UCSD-AML1 (cell line): ENCODE results near the gene RAPGEF4.

Experiments
- DNase-seq: peaks from one replicate; lab custom pipeline; 2025; ENCODE audit not compliant: unreplicated experiment; lab: John Stamatoyannopoulos, UW

RAPGEF4 gene

DNA sequence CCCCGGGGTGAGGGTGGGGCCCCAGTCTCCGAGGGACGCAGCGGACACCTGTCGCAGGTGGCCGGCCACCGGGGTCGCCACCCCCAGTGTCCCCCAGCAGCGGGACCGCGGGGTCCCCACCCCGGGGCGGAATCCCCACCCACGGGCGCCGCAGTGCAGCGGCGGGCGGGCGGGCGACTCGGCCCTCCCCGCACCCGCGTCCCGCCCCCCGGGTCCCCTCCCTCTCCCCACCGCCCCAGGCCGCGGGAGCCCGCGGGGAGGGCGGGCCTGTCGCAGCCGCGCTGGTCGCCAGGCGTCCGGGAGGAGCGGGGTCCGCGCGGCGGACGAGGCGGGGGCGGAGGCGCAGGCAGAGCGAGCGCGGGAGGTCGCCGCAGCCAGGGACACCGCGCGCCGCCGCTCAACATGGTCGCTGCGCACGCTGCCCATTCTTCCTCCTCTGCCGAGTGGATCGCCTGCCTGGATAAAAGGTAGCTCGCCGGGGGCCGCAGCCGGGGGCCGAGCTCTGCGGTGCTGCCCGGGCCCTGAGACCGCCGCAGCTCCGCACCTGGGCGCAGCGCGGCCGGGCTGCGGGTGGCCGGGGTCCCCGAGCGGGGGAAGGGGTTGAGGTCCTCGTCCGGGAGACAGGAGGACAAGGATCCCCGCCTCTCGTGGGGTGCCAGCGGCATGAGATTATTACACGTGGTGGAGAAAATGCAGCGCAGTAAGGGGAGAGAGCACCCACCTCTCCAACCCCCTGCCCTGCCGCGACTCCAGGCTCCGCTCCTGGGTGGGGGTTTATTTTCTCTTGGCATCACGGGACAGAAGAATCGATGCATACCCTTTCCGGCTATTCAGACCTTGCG is at the start of gene RAPGEF4:
Gene RAPGEF4, plus strand, starts transcription at position 264 of the 842 bp plus-strand sequence. Its CDS starts 139 bp downstream, at position 403.
- no peak for DNase-seq

DNA sequence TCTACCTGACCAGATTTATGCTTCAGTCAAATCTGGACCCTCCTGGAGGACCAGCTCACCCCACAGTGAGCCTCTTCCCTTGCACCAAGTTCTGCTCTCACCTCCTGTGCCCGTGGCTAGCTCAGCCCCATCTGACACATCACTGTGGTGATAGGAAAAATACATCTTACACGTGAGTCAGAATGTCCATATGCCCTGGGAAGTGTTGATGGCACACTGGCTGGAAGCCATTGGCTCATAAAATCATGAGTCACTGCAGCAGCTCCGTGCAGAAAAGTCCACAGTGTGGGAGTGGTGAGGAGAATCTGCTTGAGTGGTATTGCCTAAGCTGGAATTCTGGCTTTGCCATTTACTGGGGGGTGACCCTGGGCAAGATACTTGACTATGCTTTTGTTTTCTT is 42.6 kb upstream of the RAPGEF4 start:
- DNase-seq, result peak; percentile 19

DNA sequence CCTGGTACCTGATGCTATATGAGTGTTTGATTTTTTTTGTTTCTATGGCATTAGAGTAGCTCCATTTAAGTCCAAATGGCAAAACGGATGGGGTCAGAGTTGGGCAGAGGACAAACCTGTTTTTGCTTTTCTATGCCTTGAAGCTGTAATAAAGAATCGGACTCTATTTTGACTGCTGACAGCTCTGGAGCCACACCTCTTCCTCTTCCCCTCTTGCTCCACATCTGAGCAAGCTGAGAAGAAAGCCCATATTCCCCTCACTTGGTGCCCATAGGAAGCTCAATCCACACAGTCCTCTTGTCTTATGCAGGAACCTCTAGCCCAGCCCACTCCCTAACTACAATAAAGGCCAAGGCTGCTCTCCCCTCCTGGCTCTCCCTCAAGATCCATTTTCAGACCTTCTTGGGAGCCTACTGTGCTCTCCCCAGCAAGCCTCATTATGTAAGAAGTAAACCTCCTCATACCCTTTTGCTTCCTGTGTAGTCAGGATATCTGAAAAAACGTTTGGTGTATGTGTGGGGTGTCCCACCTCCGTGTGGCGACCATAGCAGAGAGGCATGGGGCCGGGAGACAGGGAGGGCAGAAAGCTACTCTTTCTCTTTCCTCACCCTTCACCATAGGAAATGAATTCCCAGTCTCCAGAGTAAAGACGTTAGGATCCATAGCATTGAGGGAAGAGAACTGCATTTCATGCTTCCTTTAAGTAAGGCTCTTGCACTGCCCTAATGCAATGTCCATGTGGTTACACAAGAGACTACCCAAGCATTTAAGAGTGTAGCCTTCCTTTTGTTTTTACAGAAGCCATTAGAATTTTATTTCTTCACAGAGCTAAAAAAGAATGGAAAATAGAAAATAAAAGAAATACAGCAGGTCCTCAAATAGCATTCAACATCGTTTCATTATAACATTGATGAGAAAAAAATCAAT is 41.9 kb upstream of the RAPGEF4 start:
- DNase-seq, result peak; percentile 22

DNA sequence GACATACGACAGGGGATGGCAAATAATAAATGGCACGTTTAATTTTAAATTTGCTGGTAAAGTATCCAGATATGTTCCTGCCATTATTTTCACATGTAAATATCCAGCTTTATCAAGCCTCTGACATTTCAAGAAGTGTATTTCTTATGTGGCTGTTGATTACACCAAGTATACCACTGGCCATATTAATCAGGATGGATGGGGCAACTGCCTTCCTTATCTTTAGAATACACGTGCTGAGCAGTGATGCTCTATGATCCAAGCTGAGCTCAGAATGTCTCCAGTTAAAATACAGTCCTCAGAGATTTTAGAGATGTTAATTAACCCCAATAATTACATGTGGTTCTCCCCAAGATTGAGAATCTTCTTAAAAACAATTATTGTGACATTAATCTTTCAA is 38.3 kb upstream of the RAPGEF4 start:
- no peak for DNase-seq

DNA sequence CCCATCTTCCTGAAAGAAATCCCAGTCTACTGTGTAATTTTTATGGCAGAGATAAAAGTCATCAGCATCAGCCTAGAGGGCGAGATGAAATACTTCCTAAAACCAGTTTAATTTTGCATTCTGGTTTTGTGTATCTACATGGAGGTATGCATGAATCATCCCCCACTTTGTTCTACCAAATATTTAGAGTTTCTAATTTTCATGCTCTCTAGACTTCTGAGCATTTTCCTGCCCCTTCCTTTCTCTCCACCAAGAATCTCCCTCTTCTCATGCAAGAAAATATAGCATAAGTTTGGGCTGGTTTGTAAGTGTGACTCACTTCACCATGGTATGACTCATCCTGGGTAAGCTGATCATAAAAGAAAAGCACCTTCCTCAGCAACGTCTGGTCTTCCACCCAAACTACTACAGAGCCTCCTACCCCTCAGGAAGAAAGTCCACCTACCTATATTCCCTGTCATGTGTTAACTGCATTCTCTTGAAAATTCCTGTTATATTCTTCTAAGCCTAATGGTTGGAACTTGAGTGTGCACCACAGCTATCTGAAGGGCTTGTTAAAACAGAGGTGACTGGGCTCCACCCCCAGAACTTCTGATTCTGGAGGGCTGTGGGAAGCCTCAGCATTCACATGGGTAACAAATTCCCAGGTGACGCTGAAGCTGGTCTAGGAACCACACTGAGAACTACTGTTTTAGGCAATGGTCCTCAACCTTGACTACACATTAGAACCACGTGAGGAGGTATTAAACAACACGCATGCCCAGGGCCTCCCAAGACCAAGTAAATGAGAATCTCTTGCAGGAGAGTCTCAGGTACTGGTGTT is 37.4 kb upstream of the RAPGEF4 start:
- no peak for DNase-seq

DNA sequence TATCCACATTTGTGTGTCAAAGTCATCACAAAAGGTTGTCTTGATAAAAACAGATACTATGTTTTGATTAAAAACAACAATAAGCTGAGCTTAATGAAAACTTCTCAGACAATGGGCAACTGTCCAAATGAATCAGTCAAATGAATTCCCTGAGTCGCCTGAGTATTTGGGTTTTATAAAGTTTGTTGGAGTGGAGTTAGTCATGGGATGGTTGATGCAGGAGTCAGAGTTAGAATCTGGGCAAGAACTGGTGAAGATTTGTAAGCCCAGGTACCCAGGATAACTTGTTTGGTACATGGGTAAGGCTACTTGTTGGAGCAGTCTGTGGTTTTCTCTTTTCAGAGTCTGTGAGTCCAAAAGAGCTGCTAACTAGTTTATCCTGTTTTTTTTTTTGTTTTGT is 34.4 kb upstream of the RAPGEF4 start:
- no peak for DNase-seq

DNA sequence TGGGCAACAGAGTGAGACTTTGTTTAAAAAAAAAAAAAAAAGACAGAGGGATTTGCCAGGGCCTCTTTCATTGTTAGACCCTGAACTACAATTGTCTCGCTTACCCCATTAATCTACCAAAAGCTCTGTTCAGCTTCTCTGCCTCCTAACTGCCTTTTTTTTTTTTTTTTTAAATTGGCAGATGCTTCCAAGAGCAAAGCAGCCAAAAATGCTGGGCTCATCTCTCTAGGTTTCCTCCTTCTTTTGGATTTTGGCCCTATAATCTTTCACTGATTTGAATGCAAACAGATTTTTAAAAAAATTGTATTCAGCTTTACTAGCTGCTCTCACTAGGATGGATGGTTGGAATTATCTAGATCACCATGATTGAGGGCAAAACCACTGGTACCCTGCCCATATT is 33.2 kb upstream of the RAPGEF4 start:
- DNase-seq, result no peak

DNA sequence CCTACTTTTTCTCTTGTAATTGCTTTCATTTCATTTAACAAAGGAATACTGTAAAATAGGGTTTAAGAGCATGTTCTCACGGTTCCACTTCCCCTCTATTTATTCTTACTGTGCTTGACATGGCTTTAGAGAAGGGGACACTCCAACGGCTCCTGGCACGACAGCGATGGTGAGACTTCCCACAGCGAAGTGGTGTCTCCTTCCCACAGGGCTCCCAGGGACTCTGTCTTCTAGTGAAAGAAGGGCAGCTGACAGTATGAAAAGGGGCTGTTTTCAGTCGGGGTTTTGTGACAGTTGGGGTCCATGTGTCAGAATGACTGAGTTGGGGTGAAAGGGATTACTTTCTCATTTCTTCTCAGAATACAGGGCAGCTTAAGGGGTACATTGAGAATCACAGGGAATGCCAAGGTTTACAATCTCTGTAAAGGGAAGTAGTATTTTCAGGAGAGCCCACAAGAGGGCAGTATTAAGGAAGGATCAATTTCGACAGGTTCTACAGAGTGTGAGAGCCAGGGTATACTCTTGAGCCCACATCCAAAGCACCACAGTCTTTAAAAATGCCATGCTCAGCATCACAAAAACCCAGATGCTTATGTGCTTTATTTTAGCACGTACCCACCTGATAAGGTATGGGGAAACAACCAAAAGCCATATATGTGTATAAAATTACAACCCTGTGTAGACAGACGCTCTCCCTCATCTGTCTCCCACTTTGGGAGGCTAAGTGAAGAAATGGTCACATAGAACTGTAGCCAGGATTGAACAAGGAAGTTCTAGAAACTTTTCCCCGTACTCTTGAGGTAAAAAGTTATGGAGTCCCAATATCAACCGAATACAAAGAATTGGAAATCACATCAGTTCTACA is 31.3 kb upstream of the RAPGEF4 start:
- DNase-seq, result no peak

DNA sequence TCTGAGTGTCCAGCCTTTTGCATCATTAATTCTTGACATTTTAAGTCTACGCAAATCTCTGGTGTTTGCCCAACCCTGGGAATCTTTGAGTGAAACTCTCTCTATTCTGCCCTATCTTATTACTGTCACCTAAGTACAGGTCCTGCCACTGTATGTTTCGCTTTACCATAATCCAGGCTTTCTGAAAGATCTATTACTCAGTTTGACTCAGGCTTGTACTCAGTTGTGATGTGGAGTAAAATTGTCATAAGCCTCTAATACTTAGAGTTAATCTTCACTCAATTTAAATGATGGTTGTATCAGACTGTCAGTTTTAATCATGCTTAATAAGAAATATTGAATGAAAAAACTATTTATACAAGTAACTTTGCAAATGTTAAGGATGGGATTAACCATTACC is 30.3 kb upstream of the RAPGEF4 start:
- DNase-seq, result no peak

DNA sequence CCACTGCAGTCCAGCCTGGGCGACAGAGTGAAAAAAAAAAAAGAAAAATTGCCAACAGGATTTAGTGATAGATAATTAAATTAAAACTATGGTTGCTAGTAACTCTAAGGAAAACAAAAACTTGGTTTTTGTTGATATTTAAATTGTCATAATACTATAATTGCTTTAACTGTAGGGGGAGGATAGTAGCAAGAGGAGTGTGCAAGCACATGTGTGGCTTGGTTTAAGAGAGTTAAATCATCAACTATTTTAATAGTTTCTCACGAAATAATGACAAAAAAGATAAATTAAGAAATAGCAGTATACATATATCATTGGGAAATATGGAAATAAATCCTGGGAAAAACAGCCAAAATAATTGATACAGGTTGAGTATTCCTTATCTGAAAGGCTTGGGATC is 27.4 kb upstream of the RAPGEF4 start:
- DNase-seq, result no peak

DNA sequence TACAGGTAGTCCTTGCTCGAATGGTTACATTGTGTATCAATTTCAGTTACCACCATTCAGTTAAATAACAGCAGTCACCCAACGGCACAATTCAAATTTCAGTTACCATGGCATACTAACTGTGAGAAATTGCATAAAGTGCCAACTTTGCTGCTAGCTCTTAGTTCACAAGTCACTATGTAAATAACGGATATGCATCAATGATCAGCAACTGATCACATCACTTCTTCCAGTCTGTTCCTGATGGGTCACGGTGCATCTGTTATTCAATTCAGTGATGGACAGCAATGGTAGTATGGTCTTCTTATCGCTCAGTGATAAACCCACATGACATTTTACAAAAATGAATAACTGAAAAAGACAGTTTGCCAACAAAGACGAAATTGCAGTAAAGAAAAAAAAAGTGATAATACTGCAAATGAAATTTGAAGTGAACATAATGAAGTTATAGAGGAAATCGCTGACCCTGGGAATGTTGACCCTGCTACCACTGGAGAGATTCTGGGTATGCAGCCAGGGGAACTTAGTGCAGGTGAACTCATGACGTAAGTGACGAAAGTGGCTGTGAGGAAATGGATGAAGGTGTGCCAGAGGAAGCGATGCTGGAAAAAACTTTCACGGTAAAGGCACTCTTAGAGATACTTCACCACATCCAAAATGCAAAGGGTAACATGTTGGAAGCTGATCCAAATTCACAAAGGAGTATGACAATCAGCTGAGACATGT is 25.9 kb upstream of the RAPGEF4 start:
- DNase-seq, result no peak

DNA sequence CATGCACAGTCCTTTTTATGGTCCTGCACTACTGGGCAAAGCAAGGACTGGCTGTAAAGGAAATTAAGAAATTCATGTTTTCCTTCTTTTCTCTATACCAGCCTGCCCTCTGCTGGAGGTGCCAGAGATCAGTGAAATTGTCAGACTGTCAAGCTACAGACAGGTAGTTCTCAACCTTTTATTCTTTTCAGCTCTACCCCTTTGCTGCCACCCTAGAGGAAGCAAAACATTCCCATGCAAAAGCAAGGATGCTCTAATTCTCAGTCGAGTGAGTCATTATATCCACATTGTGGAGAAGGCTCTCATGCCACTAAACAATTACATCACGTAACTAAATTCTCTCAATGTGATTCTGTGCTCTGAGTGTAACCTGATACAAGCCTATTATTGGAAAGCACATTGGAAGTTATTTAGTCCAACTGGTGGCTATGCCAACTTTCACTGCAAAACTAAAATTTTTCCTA is 25.0 kb upstream of the RAPGEF4 start:
- no peak for DNase-seq

DNA sequence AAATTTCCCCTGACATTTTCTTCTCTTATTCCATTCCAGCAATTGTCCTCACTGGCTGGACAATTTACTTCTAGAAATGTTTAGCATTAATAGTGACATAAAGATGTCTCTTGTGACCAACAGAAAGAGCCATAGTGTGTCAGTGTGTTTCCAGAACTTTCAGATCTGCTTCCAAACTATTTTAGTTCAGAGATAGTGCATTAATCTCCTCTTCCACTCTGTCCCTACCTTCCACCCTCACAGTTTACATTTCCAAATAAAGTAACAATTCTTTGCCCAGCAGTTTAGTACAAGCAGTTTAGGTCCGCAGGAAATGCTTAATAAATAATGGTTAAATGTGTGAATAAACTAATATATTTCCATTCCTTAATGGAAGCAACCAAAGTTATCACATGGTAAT is 24.5 kb upstream of the RAPGEF4 start:
- no peak for DNase-seq

DNA sequence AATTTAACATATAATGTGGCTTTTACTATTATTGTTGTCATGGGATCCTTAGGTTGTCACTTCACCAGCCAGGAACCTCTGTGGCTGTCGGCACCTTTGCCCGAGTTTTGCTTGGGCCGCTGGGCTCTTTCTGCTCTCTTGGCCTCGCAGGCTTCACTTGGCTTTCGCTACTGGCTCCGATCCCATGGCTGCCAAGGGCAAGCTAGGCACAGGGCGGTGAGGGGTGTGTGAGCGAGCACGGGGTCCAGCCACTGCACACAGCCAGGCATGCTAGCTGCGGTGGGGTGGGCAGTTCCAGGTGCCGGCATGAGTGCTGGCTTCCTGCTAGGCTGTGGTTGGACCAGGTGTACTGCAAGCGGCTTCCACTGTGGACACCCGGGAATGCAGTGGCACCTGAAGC is 23.4 kb upstream of the RAPGEF4 start:
- no peak for DNase-seq

DNA sequence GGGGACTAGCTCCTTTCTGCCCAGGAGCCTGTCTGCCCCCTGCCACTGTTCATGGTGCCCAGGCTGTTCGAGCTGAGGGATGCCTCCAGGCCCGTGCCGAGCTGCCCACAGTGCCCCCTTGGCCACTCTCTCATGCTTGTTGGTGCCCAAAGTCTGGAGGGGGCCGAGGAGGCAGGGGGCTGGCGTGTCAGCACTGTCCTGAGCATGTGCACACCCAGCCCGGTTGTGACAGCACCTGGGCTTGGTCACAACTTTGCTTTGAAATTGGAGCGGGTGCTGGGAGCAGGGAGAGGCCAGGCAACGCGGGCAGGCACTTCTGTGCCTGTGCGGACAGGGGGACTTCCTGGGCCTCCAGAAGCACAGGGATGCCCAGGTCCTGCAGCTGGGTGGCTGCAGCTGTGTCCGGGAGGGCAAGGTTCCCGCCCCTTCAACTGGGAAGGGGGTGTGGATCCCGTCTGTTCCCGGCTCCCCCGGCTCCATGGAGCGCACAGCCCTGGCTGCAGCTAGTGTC is 22.2 kb upstream of the RAPGEF4 start:
- DNase-seq, result no peak

DNA sequence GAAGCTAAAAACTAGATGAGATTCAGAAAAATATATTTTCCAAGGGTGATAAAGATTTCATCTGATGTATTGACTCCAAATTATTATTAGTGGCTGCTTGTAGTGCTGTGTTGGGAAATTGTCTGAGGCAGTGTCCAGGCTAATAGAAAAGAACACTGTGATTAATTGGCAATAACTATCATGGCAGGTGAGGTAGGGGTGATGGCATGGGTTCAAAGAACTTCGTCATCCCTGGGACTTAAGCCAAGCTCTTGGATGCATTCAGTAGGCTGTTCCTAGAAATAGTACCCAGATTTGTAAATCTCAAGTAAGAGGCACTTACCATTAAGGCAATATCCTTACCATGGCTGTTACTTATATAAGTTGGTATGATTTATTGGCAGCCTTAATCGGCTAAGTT is 13.2 kb upstream of the RAPGEF4 start:
- DNase-seq, result no peak

DNA sequence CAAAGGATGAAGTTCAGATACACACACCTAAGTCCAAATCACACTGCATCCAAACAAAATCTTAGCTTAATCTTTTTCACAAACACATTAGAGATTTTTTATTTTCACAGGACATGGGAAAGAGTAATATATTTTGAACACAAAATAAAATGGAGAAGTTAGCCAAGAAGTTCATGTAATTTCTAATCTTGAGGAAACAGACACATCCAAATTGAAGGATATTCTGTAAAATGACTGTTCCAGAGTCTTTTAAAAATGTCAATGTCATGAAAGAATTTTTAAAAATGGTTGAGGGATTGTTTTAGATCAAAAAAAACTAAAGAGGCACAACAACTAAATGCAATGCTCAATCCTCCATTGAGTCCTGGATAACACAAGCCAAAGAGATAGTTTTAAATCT is 12.4 kb upstream of the RAPGEF4 start:
- no peak for DNase-seq

DNA sequence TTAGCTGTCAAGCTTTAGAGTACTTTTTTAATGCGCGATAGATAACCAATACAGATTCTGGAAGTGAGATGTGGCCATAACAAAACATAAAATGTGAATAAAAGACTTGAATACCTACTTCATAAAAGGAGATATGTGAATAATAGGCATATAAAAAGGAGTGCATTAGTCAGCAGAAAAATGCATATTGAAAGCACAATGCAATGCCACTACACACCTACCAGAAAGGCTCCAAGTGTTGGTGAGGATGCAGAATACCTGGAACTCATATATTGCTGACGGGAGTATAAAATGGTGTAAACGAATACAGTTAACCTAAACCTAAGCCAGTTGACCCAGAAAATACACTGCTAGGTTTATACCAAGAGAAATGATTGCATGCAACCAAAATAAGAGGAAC is 10.9 kb upstream of the RAPGEF4 start:
- no peak for DNase-seq

DNA sequence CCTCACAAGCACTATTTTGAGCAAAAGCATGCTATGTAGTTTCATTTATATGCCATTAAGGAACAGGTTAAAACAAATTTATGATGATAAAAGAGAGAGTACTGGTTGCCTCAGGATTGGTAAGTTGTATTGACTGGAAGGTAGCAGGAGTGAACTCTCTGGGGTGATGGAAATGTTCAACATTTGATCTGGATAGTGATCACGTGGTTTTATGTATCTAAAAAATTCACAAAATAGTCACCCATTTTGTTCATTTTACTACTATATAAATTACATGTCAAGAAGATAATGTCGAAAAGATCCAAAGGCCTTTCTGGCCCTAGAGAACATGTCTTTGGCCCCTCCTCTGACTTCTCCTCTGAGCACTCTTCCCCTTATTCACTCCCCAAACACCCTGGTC is 10.4 kb upstream of the RAPGEF4 start:
- DNase-seq, result no peak
